Activated CD8-positive, alpha-beta memory T cell treated with anti-CD3 and anti-CD28 coated beads, Interleukin-2, amount 50 U/mL, for 4 hours (primary cell): ENCODE measurements around the gene MAS1.
"Not testable (repeated sequence)": the region's sequence is repeated elsewhere in the genome, so short reads cannot be mapped to it uniquely, and the experiment has no call there.

Experiments used
- DNase-seq: peaks from one replicate; pipeline ENCODE4 v3.0.0-alpha.2; 2020

The MAS1 gene

GRCh38 chr6:159919800-159920199, 29.0 kb downstream of the MAS1 start:
- no peak for DNase-seq

DNA sequence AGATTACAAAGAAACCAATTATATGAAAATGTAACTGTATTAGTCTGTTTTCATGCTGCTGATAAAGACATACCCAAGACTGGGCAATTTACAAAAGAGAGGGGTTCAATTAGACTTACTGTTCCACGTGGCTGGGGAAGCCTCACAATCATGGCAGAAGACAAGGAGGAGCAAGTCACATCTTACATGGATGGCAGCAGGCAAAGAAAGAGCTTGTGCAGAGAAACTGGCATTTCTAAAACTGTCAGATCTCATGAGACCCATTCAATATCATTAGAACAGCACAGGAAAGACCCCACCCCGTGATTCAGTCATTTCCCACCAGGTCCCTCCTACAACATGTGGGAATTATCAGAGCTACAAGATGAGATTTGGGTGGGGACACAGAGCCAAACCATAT, 33.4 kb downstream of the MAS1 start:
- not testable (repeated sequence) for DNase-seq

DNA sequence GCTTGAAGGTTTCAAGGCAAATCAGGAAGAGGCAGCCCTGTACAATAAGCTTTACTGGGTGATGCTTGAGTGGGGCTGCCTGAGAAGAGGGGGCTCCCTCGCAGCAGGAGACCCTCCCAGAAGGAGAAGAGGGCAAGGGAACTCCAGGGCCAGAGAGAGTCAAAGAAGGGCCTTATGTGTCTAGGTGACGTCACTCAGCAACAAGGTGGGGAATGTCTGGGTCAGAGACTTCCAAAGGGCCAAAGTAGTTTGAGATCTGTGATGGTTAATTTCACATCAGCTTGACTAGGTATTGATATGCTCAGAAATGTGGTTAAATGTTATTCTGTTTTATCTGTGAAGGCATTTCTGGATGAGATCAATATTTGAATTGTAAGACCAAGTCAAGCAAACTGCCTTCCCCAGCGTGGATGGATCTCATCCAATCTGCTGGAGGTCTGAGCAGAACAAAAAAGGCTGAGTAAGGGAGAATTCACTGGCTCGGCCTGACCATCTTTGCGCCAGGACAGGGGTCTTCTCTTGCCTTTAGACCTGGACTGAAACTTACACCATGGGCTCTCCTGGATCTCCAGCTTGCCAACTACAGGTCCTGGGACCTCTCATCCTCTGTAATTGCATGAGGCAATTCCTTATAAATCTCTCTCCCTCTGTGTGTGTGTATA, 35.9 kb downstream of the MAS1 start:
- no peak for DNase-seq

DNA sequence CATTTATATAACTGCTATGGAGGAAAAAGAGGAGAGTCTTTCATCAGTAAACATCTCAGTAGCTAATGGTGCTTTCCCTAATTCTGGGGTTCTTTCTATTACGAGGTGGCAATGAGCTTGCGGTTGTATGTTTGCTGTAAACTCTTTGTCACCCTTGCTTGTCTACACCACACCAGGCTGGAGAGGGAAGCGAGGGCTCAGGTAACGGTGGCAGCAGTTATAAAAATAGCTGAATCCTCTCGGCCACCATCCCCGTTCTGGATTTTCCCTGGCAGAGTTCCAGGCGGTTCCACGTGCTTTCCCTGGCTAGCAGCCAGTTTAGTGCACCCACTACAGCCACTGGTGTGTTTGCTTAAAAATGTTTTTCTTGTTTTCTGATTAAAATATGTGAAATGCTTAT, 39.0 kb downstream of the MAS1 start:
- peak; percentile 28 for DNase-seq

- no peak for DNase-seq
These were observed 40.3 kb downstream of the MAS1 start for GRCh38 chr6:159931112-159931511.

DNA sequence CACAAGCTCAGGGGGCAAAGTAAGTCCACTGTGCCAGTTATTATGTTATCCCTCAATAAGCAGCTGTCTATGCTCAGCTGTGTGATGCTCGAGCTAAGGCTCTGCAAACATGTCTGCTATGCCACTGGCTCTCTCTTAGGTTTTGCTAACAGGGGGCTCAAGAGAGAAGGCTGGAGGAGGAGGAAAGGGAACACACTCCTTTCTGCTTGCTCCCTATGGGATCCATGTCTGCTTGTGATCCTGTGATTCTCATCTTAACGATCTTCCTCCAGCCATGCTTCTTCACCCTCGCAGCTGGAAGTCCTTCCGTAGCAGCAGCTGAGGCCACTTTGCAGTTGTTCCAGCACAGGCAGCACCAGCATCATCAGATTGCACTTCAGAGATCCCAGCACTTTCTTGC, 41.1 kb downstream of the MAS1 start:
- no peak for DNase-seq

- no peak for DNase-seq
These were observed 42.3 kb downstream of the MAS1 start for GRCh38 chr6:159933077-159933476.

DNA sequence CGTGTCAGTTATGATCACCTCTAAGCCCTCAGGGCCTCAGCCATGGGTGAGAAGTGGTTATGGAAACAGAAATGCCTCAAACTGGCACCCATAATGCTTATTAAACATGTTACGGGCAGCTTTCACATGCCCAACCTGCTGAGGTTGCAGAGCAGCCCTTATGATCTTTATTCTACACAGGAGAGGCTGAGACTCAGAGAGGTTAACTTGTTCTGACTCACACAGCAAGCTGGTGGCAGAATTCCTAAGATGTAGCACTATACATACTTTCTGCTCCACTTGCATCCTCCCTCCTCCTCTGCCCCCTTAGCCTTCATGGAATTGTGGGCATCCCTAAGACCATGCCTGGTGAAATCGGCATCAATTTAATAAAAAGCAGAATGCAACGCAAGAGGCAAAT, 43.4 kb downstream of the MAS1 start:
- DNase-seq: no peak

DNA sequence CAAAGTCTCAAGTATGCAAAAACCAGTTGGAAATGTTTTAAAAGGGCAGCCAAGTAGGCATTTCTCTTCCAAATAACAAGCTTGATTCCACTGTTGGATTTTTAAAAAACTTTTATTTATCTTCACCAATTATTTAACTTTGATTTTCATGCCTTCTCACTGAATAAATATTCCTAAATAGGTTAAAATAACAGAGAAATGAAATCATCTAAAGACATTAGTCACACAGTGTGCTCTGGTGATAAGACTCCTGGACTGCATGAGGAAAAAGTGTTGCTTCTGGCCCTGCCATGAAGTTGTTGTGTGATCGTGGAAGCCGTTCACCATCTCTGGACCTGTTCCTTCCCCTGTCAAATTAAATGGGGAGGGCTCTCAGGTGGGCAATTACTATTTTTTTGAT, 44.3 kb downstream of the MAS1 start:
- DNase-seq: no peak

DNA sequence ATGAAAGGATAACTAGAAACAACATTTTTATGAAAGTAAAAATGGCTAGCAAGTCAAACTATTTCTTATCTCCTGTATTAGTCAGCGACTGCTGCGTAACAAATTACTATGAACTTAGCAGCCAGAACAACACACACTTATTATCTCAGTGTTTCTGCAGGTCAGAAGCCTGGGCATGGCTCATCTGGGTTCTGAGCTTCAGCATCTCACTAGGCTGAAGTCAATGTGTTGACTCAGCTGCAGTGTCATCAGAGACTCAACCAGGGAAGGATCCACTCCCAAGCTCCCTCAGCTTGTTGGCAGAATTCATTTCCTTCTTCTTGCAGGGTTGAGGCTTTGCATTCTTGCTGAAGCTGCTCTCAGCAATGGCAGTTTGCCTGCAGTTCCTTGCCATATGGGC, 44.8 kb downstream of the MAS1 start:
- no peak for DNase-seq

DNA sequence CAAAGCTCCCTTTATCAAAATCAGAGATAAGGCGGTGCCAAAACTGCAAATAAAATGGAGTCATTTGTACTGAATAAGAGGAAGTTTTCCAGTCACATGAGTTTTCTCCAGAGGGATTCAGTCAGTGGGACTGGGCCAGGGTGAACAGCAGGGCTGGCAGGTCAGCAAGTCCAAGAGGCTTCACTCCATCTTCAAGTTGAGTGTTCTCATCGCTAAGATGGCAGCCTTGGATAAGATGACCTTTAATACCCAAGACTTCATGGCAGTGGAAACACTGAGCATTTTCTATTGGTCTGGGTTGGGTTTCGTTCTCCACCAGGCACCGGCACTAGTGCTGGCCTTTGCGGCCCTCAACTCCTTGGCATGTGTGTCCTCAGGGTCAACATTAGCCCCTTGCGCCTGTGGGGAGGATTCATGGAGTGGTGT, 48.8 kb downstream of the MAS1 start:
- no peak for DNase-seq
